ENCODE results near the gene SEC24C.

The SEC24C gene

GRCh38 chr10:73814276-73814895, 70.2 kb downstream of the SEC24C start:
- H3K27ac ChIP-seq: no peak overlapping the region
- no peak for TF ChIP-seq CTCF (conservative IDR thresholded peaks at IDR 0.05)

GRCh38 chr10:73814896-73815718, 70.9 kb downstream of the SEC24C start:
- peak; percentile 45 for TF ChIP-seq CTCF (conservative IDR thresholded peaks at IDR 0.05)
- no peak overlapping the region for H3K27ac ChIP-seq

- no peak for TF ChIP-seq CTCF (conservative IDR thresholded peaks at IDR 0.05)
- no peak overlapping the region for H3K27ac ChIP-seq
Measured at GRCh38 chr10:73815719-73816030, 71.5 kb downstream of the SEC24C start.

- H3K27ac ChIP-seq: peak overlapping the region; percentile 72; the same call in 1 of the 2 replicates
Measured at GRCh38 chr10:73816917-73817729, 73.0 kb downstream of the SEC24C start.

GRCh38 chr10:73817826-73818225, 73.7 kb downstream of the SEC24C start:
- no peak for TF ChIP-seq CTCF (conservative IDR thresholded peaks at IDR 0.05)

More at GRCh38 chr10:73816917-73817729, 73.0 kb downstream of the SEC24C start:
- no peak for TF ChIP-seq CTCF (conservative IDR thresholded peaks at IDR 0.05)

GRCh38 chr10:73818402-73818801, 74.2 kb downstream of the SEC24C start:
- no peak for TF ChIP-seq CTCF (conservative IDR thresholded peaks at IDR 0.05)
- peak overlapping the region; percentile 72; the same call in 1 of the 2 replicates for H3K27ac ChIP-seq

More at GRCh38 chr10:73817826-73818225, 73.7 kb downstream of the SEC24C start:
- H3K27ac ChIP-seq: peak overlapping the region; percentile 72; the same call in 1 of the 2 replicates

- peak overlapping the region; percentile 72 for H3K27ac ChIP-seq
- TF ChIP-seq CTCF (conservative IDR thresholded peaks at IDR 0.05): no peak
Measured at GRCh38 chr10:73819081-73819480, 74.9 kb downstream of the SEC24C start.
